ENCODE results near the gene CEP57. TPM values are rescaled to one million over a fixed set of nuclear protein-coding genes. Genes with fewer than 3 reads are reported as not detected.
"Not testable (repeated sequence)": the region's sequence is repeated elsewhere in the genome, so short reads cannot be mapped to it uniquely, and the experiment has no call there.

Gene CEP57
- total RNA-seq, 1 donor from 2014 or later, result 19.7 TPM

- intact Hi-C loops (cut with micrococcal nuclease), result no loop called here
- DNase-seq (no peak), ATAC-seq (peak; percentile 91)
Measured at GRCh38 chr11:95849087-95849825, 59.0 kb downstream of the CEP57 start.

DNA sequence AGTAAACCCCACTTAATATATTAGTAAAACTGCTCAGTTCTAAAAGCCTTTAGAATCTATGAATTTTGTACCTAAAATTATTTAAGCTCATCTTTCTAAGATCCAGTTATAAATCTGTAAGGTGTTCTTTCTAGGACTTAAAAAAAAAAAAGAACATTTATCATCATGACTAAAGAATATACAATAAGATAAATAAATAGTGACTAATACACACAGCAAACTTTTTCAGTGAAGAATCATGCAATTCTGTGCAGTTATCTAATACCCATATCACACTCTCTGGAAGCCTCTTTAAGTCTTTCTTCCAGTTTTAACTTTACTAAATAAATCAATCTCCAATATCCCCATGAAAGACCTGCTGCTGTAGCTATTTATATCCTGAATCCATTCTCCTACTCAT lies 59.8 kb downstream of the CEP57 start:
- DNase-seq (no peak), ATAC-seq (no peak)
- intact Hi-C loops (cut with micrococcal nuclease), result no loop called here

- ATAC-seq (no peak), DNase-seq (no peak)
- intact Hi-C loops (cut with micrococcal nuclease), result no loop called here
Measured at GRCh38 chr11:95853138-95853537, 62.8 kb downstream of the CEP57 start.

- intact Hi-C loops (cut with micrococcal nuclease), result no loop called here
- DNase-seq (no peak), ATAC-seq (no peak)
Measured at GRCh38 chr11:95853862-95854261, 63.6 kb downstream of the CEP57 start.

- ATAC-seq; intact Hi-C loops (cut with micrococcal nuclease): not testable (repeated sequence)
Measured at GRCh38 chr11:95854362-95854761, 64.1 kb downstream of the CEP57 start.

DNA sequence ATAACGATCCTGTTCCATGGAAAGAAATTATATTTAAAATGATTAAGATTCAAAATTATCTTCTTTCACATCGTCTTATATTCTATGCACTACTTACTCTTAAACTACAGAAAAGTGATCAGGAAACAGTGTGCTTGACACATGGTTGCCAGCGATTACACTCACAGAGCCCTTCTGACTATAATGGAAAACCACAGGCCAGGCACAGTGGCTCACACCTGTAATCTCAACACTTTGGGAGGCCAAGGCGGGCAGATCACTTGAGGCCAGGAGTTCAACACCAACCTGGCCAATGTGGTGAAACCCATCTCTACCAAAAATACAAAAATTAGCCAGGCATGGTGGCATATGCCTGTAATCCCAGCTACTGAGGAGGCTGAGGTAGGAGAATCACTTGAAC lies 69.7 kb downstream of the CEP57 start:
- DNase-seq; intact Hi-C loops (cut with micrococcal nuclease); ATAC-seq: not testable (repeated sequence)

More at GRCh38 chr11:95854362-95854761, 64.1 kb downstream of the CEP57 start:
- not testable (repeated sequence) for DNase-seq

DNA sequence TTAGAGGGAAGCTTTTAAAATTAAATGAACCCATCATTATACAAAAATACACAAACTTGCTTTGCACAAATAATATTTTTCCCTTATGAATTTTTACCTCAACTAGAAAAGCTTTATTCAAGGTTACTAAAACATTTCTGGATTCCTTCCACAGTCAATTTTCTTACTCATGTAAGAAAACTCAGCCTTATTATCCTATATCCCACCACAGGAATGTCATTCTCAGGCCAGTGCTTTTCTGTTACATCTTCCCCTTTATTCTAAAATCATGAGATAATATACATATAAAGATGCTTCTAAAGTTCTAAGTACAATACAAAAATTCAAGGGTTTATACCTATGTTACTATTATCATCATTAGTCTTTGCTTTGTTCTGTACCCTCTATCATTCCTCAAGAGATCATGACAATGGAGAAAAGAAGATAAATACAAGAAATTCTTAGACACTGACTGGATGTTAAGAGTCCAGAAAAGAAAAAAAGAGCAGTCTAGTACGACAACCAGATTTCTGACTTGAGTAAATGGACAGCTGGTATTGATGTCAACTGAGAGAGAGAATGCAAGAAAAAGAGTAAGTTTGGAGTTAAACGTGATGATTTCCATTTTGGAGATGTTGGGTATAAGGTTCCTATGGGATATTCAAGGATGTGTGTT lies 73.3 kb downstream of the CEP57 start:
- no peak for ATAC-seq
- intact Hi-C loops (cut with micrococcal nuclease), result no loop called here

DNA sequence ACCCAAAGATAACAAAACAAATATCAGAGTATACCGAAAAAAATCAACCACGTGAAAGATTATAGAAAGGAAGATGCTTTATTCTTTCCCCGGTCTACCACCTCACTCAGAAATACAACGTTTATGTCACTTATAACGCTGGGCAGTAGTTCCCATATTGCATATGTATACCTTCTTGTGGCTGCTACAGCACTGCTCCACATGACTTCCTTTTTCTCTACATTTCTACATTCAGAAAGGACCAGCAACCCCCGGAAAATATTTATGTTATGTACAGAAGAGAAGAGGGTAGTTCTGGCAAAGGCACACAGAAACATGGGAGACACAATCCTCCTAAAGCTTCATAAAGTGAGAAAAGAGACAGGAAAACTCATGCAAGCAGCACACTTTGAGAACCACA lies 76.8 kb downstream of the CEP57 start:
- intact Hi-C loops (cut with micrococcal nuclease), result no loop called here
- DNase-seq (no peak), ATAC-seq (no peak)

More for the DNA sequence above, 73.3 kb downstream of the CEP57 start:
- DNase-seq, result no peak

DNA sequence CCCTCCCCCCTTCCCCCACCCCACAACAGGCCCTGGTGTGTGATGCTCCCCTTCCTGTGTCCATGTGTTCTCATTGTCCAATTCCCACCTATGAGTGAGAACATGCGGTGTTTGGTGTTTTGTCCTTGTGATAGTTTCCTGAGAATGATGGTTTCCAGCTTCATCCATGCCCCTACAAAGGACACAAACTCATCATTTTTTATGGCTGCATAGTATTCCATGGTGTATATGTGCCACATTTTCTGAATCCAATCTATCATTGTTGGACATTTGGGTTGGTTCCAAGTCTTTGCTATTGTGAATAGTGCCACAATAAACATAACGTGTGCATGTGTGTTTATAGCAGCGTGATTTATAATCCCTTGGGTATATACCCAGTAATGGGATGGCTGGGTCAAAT lies 80.6 kb downstream of the CEP57 start:
- ATAC-seq; intact Hi-C loops (cut with micrococcal nuclease): not testable (repeated sequence)

DNA sequence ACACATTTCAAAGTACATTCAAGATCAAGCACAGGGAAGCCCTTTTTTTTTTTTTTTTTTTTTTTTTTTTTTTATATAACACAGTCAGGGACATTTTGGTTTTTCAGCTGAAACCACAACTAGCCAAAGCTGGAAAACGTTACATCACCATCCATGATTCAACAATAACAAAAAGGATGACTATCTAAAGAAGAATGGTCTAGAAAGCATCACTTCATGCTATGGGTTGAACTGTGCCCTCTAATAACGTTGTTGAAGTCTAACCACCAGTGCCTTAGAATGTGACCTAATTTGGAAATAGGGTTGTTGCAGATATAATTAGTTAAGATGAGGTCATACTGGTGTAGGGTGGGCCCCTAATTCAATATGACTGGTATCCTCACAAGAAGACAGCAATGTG lies 87.0 kb downstream of the CEP57 start:
- DNase-seq (no peak), ATAC-seq (no peak)
- intact Hi-C loops (cut with micrococcal nuclease), result no loop called here

More for the DNA sequence above, 80.6 kb downstream of the CEP57 start:
- not testable (repeated sequence) for DNase-seq

Other genes with a start within 250 kb of the CEP57 start
- 7.1 TPM for gene FAM76B, start 716 bp upstream of the CEP57 start, total RNA-seq
- 17.3 TPM for gene MTMR2, start 133.6 kb downstream of the CEP57 start, total RNA-seq